ENCODE data around the gene FKBP4.

- TF ChIP-seq POLR2A (IDR thresholded peaks at IDR 0.05; ENCODE audit: low read depth) (no peak), CTCF (IDR thresholded peaks at IDR 0.05) (no peak), EP300 (IDR thresholded peaks at IDR 0.05) (no peak)
These were observed 21.4 kb upstream of the FKBP4 start for GRCh38 chr12:2773199-2773875.
